NB4 (cell line): ENCODE data around the gene S100A6.

ENCODE experiments used
- MYC ChIP-seq: IDR thresholded peaks from 2 replicates; pipeline ENCODE4 v1.6.1; 2011; ENCODE audit warnings: low read depth, low read length
- TF ChIP-seq, protein P1 (sequence below): IDR thresholded peaks from 2 replicates; pipeline ENCODE4 v1.6.1; 2011; ENCODE audit warnings: low read depth, low read length
- TF ChIP-seq, protein P2 (sequence below): IDR thresholded peaks from one replicate; pipeline ENCODE4 v1.5.1; 2012; ENCODE audit warnings: low read depth, low read length

DNA sequence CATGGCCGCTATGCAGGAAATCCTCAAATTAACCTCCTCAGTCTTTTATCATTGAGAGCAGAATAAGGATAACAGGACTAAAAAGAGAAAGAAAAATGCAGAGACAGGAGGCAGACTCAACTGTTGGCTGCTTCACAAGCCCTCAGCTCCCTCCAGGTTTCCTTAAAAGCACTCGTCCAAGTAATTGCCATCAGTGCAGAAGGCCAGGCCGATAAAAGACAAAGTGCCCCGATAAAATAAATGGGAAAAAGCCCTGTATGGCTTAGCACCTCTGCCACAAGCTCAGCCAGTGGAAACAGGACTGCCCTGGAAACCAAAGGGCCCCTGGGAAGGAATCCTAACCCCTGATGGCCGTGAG, 8.1 kb downstream of the S100A6 start:
- TF ChIP-seq, protein P1, sequence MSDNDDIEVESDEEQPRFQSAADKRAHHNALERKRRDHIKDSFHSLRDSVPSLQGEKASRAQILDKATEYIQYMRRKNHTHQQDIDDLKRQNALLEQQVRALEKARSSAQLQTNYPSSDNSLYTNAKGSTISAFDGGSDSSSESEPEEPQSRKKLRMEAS: no peak
- TF ChIP-seq, protein P2, sequence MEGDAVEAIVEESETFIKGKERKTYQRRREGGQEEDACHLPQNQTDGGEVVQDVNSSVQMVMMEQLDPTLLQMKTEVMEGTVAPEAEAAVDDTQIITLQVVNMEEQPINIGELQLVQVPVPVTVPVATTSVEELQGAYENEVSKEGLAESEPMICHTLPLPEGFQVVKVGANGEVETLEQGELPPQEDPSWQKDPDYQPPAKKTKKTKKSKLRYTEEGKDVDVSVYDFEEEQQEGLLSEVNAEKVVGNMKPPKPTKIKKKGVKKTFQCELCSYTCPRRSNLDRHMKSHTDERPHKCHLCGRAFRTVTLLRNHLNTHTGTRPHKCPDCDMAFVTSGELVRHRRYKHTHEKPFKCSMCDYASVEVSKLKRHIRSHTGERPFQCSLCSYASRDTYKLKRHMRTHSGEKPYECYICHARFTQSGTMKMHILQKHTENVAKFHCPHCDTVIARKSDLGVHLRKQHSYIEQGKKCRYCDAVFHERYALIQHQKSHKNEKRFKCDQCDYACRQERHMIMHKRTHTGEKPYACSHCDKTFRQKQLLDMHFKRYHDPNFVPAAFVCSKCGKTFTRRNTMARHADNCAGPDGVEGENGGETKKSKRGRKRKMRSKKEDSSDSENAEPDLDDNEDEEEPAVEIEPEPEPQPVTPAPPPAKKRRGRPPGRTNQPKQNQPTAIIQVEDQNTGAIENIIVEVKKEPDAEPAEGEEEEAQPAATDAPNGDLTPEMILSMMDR: no peak
- no peak for TF ChIP-seq MYC
